ENCODE results near the gene TBC1D1.

The TBC1D1 gene

DNA sequence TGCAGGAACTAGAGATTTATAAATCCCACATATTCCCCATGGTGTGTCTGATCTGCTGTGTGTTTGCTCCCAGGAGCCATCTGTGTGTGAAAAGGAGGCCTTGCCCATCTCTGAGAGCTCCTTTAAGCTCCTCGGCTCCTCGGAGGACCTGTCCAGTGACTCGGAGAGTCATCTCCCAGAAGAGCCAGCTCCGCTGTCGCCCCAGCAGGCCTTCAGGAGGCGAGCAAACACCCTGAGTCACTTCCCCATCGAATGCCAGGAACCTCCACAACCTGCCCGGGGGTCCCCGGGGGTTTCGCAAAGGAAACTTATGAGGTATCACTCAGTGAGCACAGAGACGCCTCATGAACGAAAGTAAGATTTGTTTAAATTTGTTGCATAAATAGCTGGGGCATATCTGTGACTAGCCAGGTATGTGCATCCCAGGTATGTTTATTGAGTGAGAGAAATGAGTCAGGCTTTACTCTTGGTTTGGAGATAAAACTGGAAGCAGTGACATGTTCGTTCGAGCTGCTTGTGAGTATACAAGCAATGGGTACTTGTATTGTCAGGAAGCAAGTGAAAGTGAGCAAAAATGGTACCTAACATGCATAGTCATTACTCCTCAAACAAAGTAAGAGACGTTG, 158.8 kb downstream of the TBC1D1 start:
- DNase-seq (ENCODE audit: low read depth in 2 of 2), result no peak

GRCh38 chr4:38050560-38051350, 159.9 kb downstream of the TBC1D1 start:
- no peak for DNase-seq (ENCODE audit: low read depth in 2 of 2)

DNA sequence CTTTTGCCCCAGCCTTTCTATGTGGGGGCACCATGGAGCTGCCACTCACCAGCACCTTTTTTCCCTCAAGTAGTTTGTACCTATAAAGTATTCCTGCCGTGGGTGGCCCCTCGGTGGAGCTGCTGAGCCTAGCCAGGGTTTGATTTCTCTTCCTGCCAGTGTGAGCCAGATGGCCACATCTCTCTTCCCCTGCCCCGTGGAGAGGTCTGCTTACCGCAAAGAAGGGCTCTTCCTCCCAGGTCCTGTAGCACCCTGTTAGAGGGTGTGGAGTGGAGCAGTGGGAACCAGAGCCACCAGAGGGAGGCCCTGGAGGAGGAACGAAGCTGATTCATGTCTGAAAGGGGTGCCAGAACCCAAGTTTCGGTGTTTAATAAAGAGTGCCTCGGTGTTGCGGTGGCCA, 164.7 kb downstream of the TBC1D1 start:
- DNase-seq (ENCODE audit: low read depth in 2 of 2), result no peak

GRCh38 chr4:38056011-38056685, 165.3 kb downstream of the TBC1D1 start:
- no peak for DNase-seq (ENCODE audit: low read depth in 2 of 2)

DNA sequence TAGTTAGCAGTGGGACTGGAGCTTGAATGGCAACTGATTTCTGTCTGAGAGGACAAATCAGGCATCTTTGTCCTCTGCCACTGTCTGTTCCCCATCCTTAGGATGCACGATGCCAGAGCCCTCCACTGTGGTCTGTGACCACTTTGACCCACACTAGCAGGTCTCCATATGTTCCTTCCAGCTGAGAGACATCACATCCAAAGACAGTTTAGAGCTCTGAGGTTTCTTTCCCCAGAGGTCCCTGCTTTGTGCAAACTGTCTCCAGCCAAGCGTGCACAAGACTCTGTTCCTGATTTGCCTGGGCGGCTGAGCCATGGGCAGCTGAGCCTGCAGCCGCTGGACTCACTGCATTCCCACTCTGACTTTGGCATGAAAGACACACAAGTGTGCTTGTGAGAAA, 167.3 kb downstream of the TBC1D1 start:
- no peak for DNase-seq (ENCODE audit: low read depth in 2 of 2)

GRCh38 chr4:38060829-38061431, 170.0 kb downstream of the TBC1D1 start:
- DNase-seq (ENCODE audit: low read depth in 2 of 2), result no peak

GRCh38 chr4:38062088-38062775, 171.3 kb downstream of the TBC1D1 start:
- DNase-seq (ENCODE audit: low read depth in 2 of 2), result peak; percentile 30 to 31

GRCh38 chr4:38062776-38063097, 171.9 kb downstream of the TBC1D1 start:
- DNase-seq (ENCODE audit: low read depth in 2 of 2), result no peak

- no peak for DNase-seq (ENCODE audit: low read depth in 2 of 2)
Measured at GRCh38 chr4:38065176-38065575, 174.3 kb downstream of the TBC1D1 start.

GRCh38 chr4:38065900-38066299, 175.0 kb downstream of the TBC1D1 start:
- DNase-seq (ENCODE audit: low read depth in 2 of 2), result no peak

DNA sequence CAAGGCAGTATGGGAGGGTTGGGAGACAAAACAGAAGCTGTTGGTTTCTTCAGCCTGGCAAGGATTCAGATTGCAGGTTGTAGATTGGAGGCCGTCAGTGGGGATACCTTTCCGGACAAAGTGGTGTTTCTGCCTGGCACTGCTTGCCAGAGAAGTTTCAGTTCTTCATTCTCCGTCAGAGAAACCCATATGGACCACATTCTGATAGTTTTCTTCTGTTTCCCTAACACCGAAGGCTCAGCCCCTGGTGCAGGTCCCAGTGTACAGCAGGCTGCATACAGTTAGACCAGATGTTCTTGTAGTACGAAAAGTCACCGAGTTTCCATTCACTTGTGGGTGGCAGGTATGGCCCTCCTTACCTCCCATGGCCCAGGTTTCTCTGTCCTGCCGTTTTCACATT, 176.6 kb downstream of the TBC1D1 start:
- no peak for DNase-seq (ENCODE audit: low read depth in 2 of 2)

DNA sequence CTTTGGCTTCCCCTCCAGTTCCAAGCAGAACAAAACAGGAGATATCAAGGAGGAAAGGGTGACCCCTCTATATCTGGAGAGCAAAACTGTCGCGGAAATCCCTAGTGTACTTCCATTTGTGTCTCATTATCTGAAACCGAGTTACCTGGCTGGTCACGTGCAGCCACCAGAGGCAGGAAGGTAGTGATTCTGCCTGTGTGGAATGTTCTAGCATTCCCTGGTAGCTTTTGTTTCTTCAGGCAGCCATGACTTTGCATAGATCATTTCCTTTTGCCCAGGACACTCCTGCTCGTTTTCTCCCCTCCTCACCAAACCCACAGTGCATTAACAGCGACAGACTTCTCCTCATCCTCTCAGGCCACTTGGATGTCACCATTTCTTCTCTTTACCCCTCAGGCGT, 177.2 kb downstream of the TBC1D1 start:
- no peak for DNase-seq (ENCODE audit: low read depth in 2 of 2)

GRCh38 chr4:38069271-38069760, 178.4 kb downstream of the TBC1D1 start:
- no peak for DNase-seq (ENCODE audit: low read depth in 2 of 2)

- DNase-seq (ENCODE audit: low read depth in 2 of 2), result no peak
Measured at GRCh38 chr4:38071801-38072431, 181.0 kb downstream of the TBC1D1 start.

- DNase-seq (ENCODE audit: low read depth in 2 of 2), result no peak
Measured at GRCh38 chr4:38072578-38072977, 181.7 kb downstream of the TBC1D1 start.

GRCh38 chr4:38073596-38074234, 182.8 kb downstream of the TBC1D1 start:
- DNase-seq (ENCODE audit: low read depth in 2 of 2), result no peak

DNA sequence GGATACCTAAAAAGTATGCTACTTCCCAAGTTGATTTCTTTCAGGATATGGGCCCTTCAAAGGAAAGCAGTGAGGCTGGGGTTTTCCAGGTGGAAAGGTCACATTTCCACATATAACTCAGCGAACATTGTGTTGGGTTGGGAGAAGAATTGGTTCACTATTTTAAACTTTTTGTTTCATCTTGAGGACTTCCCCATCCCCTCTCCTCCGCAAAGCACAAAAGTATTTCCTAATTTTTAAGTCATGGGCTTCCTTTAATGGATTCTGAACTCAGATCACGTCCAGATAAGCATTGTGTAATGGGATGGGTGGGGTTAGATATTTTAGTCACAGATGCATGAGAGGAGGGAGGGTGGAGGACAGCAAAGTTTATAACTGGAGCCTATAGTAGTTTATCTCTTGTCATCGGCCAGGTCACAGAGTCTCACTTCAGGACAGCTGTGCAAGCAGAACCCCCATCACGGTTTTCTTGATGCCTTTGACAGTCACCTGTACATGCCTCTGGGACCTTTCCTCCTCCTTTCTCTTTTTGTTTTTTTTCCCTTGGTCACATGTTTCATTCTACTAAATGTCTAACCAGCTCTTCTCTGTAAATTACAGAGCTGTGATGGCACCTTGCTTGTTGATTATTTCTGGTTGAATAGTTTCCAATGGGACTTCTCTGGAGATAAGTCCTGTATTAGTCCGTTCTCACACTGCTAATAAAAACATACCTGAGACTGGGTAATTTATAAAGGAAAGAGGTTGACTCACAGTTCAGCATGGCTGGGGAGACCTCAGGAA, 184.7 kb downstream of the TBC1D1 start:
- no peak for DNase-seq (ENCODE audit: low read depth in 2 of 2)

DNA sequence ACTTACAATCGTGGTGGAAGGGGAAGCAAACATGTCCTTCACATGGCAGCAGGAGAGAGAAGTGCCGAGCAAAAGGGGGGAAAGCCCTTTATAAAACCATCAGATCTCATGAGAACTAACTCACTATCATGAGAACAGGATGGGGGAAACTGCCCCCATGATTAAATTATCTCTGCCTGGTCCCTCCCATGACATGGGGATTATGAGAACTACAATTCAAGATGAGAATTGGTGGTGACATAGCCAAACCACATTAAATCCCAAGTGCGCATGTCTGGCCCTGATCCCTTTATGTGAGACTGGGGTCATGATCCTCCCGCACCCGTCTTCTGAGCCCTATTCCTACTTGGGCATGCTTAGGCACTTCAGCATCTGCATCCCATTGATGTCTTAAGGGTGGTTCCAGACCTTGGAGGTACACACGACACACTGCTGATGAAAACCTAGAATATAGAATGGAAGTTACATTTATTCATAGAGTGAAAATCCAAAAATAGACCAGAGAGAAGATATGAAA, 185.3 kb downstream of the TBC1D1 start:
- no peak for DNase-seq (ENCODE audit: low read depth in 2 of 2)

DNA sequence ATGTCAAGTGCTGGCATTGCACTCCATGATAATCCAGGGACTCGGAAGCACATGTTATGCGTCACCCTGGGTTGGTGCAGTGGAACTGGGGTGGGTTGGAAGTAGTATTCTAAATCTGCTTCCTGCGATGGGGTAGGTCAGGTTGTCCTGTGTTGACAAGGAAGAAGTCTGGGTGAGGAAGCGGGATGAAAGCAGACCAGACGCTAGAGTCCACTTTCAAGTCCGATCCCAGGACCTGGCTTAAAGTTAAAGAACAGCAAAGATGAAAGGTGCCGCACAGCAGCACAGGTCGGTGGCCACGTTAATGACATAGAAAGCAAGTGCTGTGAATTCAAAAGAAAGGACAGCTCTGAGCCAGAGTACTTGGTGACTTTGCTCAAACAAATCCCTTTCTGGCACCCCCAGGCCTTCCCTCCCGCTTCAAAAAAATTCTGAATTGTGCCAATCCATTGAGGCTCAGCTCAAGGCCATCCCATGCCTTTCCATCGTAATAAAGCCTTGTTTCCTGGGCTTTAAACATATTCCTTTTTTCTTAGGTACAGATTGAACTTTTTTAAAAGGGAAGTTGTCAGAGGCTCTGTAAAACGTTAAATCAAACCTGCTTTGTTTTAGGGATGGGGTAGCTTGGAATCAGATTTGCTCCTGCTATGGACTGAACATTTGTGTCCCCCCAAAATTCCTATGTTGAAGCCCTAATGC, 187.1 kb downstream of the TBC1D1 start:
- no peak for DNase-seq (ENCODE audit: low read depth in 2 of 2)

Data from stimulated activated CD8-positive, alpha-beta memory T cell treated with anti-CD3 and anti-CD28 coated beads, Interleukin-7, amount 100 ng/mL, for 4 hours (primary cell).